HG03045 (cell line): ENCODE measurements around the gene AP2A2.

Experiments
- ATAC-seq: cut with Tn5 transposase; IDR thresholded peaks from one replicate; pipeline ENCODE4 v1.9.1; 2021; ENCODE audit warnings: mild to moderate bottlenecking, moderate library complexity; ENCODE audit not compliant: unreplicated experiment

AP2A2 gene

DNA sequence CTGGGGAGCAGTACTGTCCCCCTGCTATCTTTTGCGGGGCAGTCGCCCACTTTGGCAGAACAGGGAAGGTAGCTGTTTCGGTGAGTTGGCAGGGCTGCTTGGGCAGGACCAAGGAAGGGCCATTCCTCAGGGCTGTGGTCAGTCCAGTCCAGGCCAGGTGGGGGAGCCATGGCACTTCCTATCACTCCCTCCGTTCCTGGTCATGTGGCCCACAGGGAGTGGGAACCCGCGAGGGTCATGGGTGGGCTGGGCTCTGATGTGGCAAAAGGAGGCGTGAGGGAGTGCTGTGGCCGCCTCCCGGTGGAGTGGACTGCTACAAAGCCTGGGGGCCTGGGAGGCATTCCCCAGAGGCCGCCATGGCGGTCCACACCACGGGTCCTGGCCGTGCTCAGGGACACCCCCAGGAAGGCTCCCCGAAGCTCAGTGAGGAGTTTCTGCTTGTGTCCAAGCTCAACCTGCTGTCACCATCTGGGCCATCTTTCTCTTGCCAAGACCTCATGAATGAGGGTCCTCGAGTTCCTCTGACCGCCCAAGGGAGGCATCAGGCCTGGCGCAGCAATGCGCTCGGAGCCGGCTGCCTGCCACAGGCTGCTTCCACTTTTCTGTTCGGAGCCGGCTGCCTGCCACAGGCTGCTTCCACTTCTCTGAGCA lies 27.0 kb upstream of the AP2A2 start:
- ATAC-seq, result no peak

DNA sequence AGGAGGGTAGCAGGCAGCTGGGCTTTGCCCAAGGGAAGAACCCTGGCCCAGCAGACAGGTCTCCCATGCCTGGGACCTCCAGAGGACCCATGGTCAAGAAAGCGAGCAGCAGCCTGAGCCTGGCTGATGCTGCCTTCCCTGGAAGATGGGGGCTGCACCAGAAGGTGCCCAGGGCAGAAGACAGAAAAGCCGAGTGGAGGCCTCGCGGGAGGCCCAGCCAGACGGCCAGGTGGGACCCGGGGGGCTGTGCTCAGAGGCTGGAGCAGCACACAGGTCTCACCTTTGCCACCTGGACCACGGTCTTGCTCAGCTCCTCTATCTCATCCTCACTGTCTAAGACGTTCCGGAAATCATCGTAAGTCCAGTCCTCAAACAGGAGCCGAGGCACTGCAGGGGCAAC lies 25.9 kb upstream of the AP2A2 start:
- no peak for ATAC-seq

DNA sequence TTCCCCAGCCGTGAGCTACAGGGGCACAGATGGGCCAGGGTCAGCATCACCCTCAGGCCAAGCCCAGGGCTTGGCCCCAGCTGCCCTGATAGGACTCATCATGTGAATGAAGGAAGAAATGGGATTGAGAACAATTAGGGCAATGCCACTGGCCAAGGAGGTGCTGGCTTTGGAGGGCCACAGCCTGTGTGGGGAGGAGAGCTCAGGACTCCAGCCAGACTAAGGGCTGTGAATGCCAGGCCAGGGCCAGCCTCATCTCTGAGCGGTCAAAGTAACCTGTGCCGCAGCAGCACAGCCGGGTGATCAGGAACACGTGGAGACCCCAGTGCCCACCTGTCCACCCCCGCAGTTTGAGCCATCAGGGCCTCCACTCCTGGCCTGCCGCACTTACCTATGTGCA lies 25.1 kb upstream of the AP2A2 start:
- no peak for ATAC-seq

DNA sequence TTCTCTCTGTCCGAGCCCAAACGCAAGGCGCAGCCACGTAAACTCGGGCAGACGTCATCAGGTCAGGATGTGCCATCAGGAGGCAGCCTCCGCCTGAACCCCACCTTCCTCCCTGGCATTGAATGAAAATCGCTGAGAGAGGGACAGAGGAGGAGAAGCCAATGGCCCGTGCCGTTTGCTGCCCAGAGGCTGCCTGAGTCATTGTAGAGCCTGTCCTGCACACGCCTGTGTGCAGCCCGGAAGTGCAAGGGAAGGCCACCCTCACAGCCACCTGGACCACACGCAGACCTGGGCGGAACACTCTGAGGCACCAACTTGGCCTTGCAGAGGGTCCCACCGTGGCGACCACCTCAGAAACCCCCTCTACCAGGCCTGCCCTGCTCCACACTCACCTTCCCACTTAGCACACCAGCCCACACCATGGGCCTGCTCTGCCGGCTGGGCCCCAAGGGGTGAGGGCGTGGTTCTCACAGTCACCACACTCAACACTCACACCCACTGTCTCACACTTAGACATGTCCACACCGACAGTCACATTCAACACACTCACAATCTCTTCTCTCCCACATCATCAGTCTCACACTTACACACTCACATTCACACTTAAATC lies 24.1 kb upstream of the AP2A2 start:
- ATAC-seq, result no peak

DNA sequence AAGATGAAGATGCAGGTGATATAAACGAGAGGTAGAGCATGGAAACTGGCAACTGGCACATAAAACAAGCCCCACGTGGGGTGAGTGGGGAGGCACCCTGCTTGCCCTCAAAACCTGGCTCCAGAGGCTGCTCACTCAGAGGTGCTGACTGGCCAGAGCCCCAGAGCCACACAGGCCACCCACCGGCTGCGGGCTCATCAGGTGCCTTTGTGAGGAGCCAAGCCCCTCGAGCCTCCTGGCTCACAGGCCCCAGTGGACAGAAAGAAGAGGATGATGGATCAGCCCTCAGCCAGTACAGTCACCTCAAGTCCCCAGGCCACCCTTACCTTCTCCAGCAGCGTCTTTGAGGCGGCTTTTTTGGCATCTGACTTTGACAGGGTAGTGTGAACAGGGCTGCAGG lies 21.3 kb upstream of the AP2A2 start:
- ATAC-seq, result no peak

DNA sequence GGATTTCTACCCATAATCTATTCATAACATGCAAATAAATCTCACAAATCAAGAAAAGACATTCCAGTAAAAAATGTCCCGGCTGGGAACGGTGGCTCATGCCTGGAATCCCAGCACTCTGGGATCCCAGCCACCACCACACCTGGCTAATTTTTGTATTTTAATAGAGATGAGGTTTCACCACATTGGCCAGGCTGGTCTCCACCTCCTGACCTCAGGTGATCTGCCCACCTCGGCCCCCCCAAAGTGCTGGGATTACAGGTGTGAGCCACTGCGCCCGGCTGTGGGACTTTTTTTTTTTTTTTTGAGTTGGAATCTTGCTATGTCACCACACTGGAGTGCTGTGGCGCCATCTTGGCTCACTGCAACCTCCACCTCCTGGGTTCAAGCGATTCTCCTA lies 19.7 kb upstream of the AP2A2 start:
- ATAC-seq, result no peak

DNA sequence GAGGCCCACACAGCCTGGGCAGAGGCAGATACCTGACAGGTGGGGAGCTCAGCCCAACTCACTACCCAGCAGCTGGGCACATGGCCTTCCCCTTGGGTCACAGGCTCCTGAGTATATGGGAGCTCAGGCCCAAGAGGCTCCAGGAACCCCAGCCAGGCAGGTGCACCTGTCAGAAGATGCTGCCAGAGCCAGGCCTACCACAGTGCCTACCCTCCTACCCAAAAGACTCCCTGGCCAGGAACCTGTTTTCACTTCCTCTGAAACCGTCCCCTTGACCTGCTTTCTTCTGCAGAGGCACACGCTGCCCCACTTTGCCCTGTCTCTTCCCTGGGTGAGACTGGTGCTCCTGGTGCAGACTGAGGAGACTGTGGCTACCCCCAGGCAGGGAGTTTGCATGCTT lies 18.0 kb upstream of the AP2A2 start:
- ATAC-seq, result no peak

DNA sequence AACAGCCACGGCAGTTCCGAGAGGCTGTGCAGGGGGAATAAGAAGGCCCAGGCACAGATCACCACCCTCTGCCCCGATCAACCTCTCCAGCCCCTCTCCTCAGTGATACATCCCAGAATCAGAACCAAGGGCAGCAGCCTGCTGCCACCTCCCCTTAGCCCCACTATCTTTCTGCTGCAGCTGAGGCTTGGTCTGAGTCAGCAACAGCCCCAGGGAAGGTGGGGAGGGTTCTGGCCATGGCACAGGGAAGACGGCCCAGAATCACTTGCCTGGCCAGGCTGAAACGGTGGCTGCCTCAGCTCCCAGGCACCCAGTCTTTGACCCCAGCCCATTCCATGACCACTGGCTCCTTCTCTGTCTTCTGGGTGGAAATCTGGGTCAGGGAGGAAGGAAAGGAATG lies 17.4 kb upstream of the AP2A2 start:
- no peak for ATAC-seq

DNA sequence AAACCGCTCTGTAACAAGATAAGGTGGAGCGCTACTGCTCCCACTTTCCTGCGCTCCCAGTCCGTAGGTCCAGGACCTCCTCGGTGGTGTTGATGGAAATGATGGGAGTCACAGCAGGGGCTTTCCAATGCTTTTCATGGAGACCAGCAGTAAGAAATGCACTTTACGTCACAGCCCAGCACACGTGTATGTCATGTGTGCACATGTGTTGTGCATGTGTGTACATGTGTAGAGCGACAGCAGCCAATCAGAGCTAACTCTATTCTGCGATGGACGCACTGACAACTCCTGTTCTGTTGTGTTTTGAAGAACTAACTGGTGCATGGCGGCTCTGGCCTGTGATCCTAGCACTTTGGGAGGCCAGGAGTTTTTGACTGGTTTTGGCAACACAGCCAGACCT lies 16.3 kb upstream of the AP2A2 start:
- ATAC-seq, result no peak

DNA sequence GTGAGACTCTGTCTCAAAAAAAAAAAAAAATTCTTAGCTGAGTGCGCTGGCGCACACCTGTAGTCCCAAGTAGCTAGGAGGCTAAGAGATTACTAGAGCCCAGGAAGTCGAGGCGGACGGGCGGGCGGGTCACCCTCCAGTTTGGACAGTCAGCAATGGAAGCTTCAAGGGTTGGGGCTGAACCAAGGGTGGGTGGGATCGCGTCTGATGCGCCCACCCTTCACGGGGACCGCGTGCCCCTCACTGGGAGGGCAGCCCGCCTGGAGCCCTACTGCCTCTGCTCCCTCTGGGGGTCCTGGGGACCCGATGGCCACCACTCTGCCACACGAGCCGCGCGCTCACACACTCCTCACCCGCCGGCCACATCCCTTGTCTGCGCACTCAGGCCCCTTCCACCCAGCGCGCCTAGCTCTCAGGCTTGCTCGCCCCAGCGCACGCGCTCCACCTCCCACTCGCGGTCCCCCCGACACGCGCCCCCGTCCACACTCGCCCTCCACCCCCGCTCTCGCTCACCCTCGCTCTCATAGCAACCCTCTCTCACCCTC lies 15.6 kb upstream of the AP2A2 start:
- ATAC-seq, result no peak

DNA sequence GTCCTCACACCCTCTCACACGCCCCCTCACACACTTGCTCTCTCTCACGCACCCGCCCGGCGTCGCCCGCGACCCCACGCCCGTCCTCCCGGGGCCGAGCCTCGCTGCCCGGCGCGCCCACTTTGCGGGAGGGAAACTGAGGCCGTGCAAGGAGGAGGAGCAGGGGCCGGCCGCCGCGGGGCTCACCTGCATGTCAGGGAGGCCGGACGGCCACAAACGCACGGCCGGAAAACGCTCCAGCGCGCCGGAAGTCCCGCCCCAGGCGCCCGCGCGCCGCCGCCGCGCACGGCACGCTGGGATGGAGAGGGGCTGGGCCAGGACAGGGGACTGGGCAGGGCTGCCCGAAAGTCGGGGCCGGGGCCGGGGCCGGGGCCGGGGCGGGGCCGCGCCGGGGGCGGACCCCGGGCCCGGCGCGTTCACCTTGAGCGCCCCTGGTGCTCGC lies 15.1 kb upstream of the AP2A2 start, which contains the start of gene CHID1:
Gene CHID1, minus strand, starts transcription at position 222 of the 442 bp plus-strand sequence. CDS start 5,994 bp downstream, outside the sequence.
- peak; percentile 87 for ATAC-seq

DNA sequence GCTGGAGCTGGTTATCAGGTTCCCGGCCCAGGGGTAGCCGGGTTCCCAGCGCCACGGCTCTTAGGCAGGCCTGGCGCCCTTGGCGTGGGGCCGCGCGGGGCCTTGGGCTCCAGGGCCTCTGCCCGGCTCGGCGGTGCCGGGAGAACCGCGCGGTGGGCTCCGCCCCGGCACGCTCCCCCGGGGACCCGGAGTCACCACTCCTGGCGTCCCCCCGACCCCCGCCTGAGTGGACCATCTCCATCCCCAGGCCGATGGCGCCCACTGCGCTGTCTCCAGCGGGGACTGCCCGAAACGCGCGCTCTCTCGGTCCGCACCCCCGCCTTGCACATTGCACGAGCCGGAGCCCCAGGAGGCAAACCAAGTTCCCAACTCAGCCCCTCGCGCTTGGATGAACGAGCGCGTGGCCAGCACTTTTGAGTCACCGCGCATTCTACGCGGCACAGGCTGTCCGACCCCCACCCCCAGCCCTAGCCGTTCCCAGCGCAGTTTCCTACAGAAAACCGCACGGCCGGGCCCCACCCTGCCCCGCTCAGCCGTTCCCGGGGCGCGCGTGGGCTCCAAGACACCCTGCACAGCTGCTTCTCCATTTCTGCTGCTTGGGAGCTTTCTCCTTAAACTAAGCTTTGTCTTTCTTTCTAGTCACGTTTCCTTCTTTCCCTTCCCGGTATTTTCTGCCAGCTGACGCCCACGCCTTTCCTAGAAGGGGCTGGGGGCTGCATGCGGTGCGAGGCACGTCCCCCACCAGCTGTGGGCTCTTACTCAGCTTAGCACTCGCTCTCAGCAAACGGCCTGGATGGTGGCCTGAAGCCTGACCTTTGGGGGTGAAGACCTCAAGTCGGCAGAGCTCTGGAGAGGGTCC lies 14.4 kb upstream of the AP2A2 start:
- no peak for ATAC-seq

DNA sequence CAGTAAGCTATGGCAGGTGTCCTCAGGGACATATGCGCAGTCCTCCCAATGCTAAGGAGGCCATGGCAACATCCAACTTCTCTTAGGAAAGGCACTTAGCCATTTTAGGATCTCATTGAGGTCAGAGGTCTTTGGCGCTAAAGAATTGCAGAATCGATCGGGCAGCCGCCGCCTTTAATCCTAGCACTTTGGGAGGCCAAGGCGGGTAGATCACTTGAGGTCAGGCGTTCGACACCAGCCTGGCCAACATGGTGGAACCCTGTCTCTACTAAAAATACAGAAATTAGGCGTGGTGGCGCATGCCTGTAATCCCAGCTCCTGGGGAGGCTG lies 13.8 kb upstream of the AP2A2 start:
- no peak for ATAC-seq

DNA sequence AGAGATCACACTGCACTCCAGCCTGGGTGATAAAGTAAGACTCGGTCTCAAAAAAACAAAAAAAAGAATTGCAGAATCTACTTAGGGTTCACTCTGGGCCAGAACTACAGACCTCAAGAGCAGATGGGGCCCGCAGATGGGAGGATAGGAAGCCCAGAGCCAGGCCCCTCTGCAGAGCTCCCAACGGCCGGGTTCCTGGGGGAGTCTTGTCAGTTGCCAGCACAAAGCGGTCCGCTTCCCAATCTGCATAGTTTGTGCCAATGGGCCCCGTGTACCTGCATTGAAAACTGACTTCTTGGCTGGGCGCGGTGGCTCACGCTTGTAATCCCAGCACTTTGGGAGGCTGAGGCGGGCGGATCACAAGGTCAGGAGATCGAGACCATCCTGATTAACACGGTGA lies 13.4 kb upstream of the AP2A2 start:
- ATAC-seq, result no peak

DNA sequence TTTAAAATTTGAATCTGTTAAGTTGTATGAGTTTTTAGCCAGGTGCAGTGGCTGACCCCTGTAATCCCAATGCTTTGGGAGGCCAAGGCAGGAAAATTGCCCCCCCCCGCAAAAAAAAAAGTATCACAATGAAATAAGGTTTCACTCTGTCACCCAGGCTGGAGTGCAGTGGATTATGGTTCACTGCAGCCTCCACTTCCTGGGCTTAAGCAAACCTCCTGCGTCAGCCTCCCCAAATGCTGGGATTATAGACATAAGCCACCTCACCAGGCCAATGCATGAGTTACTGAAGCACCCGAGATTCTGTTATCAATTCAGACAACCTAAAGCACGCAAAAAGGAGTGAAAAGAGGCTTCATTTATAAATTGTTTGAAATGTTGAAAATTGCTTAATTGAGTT lies 12.6 kb upstream of the AP2A2 start:
- no peak for ATAC-seq

DNA sequence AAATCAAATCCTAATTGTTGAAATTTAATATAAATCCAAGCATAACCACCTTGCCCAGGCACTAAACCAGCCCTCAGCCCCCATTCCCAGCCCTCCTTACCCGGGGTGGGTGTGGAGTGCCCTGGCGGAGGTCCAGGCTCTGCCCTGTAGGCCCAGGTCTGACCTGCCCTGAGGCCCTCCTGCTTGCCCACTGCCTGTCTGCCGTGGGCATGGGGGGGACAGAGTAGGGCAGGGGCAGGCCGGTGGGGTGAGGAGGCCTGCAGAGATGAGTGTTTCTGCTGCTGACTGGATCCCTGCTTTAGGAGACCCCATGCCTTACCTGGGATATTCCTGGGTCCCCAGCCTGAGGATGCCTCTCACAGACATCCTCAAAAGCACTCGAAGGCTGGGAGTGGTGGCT lies 11.5 kb upstream of the AP2A2 start:
- ATAC-seq, result no peak

DNA sequence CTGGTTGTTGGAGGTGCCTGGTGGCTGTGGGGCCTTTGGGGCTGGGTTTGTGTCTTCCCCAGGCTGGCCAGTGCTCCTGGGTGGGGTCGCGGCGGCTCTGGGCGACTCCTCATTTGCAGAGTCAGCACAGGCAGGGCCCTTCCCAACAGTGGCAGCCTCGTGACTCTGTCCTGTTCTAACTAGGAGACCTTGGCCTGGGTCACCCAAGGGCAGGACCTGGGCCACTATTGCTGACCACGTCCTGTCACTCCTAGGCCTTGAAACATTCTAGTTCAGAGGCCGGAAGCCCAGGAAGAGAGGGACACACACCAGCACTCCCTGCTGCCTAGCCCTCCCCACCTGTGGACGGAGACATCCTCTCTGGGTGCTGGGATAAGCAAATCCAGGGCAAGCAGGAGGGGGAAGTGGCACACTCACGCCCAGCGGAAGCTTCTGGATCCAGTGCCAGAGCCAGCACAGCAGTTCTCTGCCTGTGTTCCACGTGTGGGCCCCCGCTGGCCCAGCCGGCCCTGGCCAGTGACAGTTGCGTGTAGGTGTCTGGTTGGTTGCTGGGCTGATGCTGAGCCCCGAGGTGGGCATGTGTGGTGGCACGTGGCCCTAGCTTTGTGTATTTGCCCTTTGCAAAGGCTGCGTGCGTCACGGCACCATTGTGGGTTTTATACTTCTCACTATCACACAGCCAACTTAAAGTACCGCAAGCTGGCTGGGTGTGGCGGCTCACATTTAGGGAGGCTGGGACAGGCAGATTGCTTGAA lies 10.7 kb upstream of the AP2A2 start:
- ATAC-seq, result no peak

DNA sequence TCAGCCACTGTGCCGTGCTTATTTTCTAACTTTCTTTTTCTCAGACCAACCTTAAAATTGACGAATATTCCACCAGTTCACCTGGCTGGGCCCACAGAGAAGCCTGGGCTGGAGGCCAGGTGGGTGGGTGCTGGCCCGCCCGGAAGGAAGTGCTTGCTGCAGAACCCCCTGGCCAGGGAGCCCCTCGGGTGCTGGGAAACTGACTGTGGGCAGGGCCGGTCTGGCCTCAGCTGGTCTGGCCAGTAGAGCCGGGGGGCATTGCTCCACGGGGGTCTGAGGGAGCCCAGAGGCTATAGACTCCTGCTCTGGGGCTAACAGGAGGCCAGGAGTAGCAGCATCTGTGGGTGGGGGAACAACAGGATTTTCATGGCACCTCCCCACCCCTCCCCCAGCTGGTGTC lies 8.2 kb upstream of the AP2A2 start:
- no peak for ATAC-seq

DNA sequence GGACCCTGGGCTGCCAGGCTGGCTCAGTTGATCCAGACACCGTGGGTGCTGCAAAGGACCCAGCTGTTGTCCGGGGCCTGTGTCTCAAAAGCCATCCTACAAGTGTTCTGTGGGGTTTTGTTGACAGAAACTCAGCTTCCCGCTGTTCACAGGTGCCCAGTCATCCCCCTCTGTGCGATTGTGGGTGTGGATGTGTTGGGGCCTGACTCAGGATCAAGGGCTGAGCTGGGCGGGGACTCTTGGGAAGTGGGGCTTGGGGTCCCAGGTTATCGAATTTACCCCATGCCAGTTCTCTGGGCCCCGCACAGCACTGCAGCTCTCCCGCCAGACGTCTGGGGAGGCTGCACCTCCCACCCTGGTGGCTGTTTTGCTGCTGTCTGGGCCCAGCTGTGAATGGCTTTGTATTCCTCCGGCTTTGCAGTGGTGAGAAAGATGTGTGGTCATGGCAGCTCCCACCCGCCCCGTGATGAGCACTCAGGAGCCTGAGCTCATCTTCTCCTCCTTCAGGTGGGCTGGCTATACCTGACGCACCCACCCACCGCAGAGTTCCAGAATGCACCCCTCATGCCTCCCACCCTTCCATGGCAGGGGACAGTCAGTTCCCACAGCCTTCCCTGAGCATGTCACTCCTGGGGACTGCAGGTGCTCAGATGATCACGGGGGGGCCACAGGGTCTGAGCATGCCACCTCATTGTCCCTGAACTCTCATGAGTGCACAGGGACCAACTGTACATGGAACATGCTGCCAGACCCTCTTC lies 3.6 kb upstream of the AP2A2 start:
- ATAC-seq, result no peak

DNA sequence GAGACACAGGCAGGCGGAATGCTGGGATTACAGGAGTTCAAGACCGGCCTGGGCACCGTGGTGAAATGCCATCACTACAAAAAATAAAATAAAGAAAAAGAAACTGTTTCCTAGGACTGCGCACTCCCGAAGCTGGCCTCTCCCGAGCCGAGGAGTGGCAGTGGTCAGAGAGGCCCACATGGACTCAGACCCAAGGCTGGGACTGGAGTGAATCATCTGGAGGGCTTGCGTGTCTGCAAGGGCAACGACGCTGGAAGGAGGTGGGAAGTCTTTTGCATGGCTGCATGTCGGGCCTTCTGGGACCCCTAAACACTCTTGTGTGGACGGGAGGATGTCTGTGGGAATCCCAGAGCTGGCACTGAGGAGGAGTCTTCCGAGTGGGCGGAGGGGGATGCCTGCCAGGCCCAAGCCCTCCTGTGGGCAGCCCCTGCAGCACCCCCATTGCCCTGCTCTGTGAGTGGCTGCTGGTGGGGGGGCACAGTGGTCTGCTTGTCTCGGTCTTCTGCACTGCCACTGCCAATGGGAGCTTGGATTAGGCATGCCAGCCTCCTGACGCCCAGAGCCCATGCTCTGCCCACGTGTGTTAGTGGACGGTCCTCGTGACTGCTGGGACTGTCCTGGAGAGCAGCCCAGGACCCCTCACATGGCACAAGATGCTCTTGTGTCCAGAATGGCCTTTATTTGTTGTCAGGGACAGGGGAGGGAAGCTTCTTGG lies 1.8 kb upstream of the AP2A2 start:
- no peak for ATAC-seq
